ENCODE measurements around the gene MAN1A2. TPM values are rescaled to one million over a fixed set of nuclear protein-coding genes. Genes with fewer than 3 reads are reported as not detected.

MAN1A2 gene
- total RNA-seq, 6 experiments from 2014 or later, result 38.0 to 45.1 (median 40.7) TPM

DNA sequence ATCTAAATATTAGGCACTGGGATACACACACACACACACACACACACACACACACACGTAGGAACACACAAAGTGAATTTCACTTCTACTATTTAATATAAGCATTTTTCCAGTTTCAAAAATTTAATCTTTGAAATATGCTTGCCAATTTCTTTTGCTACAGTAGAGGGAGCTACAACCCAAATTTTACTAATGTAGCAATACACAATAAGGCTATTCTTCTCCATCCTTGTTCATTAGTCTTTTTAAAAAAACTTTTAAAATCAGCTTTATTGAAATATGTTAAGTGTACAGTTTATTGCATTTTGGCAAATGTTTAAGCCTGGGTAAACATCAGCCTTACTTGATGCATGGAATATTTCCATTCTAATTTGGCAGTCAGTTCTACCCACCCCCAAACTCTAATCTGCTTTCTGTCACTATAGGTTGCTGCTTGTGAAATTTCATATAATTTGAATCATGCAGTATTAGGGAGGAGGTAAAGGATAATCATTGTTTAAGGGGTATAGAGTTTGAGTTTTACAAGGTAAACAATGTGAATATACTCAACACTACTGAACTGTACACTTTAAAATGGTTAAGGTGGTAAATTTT, 145.6 kb downstream of the MAN1A2 start:
- no peaks in the 10 kb centered on the region for H3K9me3 Mint-ChIP-seq

DNA sequence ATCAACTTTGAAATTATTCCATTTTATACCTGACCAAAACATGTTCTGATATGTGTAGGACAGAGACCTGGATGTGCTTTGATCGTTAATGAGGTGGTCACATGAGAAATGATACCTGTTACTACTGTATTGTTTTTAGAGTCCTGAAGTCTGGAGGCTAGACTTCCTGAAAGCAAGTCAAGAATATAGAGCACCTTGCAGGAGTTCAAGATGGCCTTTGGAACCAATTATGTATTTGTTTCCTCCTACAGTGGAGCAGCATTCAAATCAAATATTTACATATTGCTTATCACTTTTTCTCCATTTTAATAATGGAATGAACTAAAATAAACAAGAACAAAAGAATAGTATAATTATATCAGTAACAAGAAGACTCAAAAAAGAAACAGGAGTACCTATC, 155.9 kb downstream of the MAN1A2 start:
- Mint-ChIP-seq H3K4me3 (no peak overlapping the region), H3K4me1 (ENCODE audit: low read depth) (peaks cover 17% of the 10 kb centered on the region), H3K36me3 (ENCODE audit: low read depth) (0 out of 2 replicates have a peak, but pooled peaks cover 7% of the 10 kb centered on the region), H3K27me3 (ENCODE audit: insufficient read depth) (no peaks in the 10 kb centered on the region; the same call in none of the 2 replicates), H3K27ac (no peak overlapping the region), H3K9me3 (no peaks in the 10 kb centered on the region)
- no peak for DNase-seq
- TF ChIP-seq, protein P1, sequence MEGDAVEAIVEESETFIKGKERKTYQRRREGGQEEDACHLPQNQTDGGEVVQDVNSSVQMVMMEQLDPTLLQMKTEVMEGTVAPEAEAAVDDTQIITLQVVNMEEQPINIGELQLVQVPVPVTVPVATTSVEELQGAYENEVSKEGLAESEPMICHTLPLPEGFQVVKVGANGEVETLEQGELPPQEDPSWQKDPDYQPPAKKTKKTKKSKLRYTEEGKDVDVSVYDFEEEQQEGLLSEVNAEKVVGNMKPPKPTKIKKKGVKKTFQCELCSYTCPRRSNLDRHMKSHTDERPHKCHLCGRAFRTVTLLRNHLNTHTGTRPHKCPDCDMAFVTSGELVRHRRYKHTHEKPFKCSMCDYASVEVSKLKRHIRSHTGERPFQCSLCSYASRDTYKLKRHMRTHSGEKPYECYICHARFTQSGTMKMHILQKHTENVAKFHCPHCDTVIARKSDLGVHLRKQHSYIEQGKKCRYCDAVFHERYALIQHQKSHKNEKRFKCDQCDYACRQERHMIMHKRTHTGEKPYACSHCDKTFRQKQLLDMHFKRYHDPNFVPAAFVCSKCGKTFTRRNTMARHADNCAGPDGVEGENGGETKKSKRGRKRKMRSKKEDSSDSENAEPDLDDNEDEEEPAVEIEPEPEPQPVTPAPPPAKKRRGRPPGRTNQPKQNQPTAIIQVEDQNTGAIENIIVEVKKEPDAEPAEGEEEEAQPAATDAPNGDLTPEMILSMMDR (IDR thresholded peaks at IDR 0.05), result no peak

More for the DNA sequence above, 145.6 kb downstream of the MAN1A2 start:
- Mint-ChIP-seq H3K27ac (no peak overlapping the region), H3K27me3 (ENCODE audit: insufficient read depth) (no peaks in the 10 kb centered on the region), H3K4me1 (ENCODE audit: low read depth) (no peaks in the 10 kb centered on the region), H3K4me3 (no peak overlapping the region), H3K36me3 (ENCODE audit: low read depth) (no peaks in the 10 kb centered on the region; the same call in 1 of the 2 replicates)
- peak; percentile 23 for DNase-seq
- TF ChIP-seq, protein P1 (IDR thresholded peaks at IDR 0.05), result peak; percentile 79

DNA sequence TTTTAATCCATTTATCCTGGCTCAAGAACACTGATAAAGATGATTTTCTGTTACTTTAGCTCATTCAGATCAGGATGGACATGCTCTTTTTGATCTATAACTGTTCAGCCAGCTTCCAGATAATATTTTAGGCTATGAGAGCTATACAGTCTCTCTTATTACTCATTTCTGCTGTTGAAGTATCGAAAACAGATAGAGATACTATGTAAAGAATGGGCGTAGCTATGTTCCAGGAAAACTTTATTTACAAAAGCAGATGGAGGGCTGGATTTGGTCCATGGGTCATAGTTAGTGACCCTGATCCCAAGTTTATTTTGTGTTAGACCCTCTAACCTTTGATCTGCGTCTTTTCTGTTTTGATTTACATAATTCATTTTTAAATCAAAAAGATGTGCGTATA, 159.8 kb downstream of the MAN1A2 start:
- H3K27me3 Mint-ChIP-seq (ENCODE audit: insufficient read depth), result no peaks in the 10 kb centered on the region; the same call in 1 of the 2 replicates
- no peak overlapping the region for H3K4me3 Mint-ChIP-seq
- TF ChIP-seq, protein P1 (IDR thresholded peaks at IDR 0.05), result no peak
- H3K4me1 Mint-ChIP-seq (ENCODE audit: low read depth), result peaks cover 17% of the 10 kb centered on the region
- H3K9me3 Mint-ChIP-seq, result no peaks in the 10 kb centered on the region
- H3K27ac Mint-ChIP-seq, result no peak overlapping the region
- peaks cover 11% of the 10 kb centered on the region; the same call in 1 of the 2 replicates for H3K36me3 Mint-ChIP-seq (ENCODE audit: low read depth)
- DNase-seq, result no peak

DNA sequence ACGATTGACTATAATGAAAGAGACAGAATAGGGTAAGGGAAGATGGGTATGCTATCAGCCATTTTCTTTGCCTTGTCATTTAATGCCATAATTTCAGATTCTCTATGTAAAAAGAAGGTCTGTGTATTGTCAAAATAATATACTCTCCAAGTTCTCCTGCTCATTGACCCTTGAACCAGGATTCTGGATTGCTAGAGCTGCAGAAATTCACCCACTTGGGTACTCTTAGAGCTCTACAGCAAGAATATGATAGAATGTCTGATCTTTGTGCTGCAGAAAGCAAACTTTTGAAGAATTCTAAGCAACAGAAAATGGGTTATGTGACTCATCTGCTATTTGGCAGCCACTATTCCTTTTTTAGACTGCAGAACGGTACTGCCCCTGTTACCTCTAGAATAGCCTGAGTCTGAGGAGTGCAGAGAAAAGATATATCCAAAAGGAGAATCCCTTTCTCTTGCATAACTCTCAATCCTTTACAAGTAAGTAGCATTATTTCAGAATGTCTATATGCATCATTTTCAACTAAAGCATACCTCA, 160.4 kb downstream of the MAN1A2 start:
- no peaks in the 10 kb centered on the region; the same call in 1 of the 2 replicates for H3K27me3 Mint-ChIP-seq (ENCODE audit: insufficient read depth)
- no peak overlapping the region for H3K4me3 Mint-ChIP-seq
- H3K36me3 Mint-ChIP-seq (ENCODE audit: low read depth), result peaks cover 10% of the 10 kb centered on the region; the same call in 1 of the 2 replicates
- H3K4me1 Mint-ChIP-seq (ENCODE audit: low read depth), result peaks cover 17% of the 10 kb centered on the region
- peak; percentile 34 for DNase-seq
- H3K9me3 Mint-ChIP-seq, result no peaks in the 10 kb centered on the region
- TF ChIP-seq, protein P1 (IDR thresholded peaks at IDR 0.05), result no peak
- no peak overlapping the region for H3K27ac Mint-ChIP-seq

DNA sequence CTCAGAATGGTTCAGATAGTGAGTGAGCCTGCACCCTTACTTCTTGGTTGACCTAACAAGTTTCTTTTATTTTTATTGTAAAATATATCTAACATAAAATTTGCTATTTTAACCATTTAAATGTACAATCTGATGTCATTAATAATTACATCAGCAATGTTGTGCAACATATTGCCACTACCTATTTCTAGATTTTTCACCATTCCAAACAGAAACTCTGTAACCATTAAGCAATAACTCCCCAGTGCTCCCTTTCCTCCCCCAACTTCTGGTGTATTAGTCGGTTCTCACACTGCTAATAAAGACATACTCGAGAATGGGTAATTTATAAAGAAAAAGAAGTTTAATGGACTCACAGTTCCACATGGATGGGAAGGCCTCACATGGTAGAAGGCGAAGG, 162.4 kb downstream of the MAN1A2 start:
- TF ChIP-seq, protein P1 (IDR thresholded peaks at IDR 0.05), result no peak
- H3K27ac Mint-ChIP-seq, result no peak overlapping the region
- no peaks in the 10 kb centered on the region for H3K27me3 Mint-ChIP-seq (ENCODE audit: insufficient read depth)
- peaks cover 14% of the 10 kb centered on the region for H3K4me1 Mint-ChIP-seq (ENCODE audit: low read depth)
- no peak overlapping the region for H3K4me3 Mint-ChIP-seq
- H3K9me3 Mint-ChIP-seq, result no peaks in the 10 kb centered on the region
- H3K36me3 Mint-ChIP-seq (ENCODE audit: low read depth), result peaks cover 4% of the 10 kb centered on the region; the same call in 1 of the 2 replicates
- no peak for DNase-seq
